GM18858 (cell line): ENCODE data around the gene OGFR.

Experiments used
- ATAC-seq: cut with Tn5 transposase; IDR thresholded peaks from one replicate; pipeline ENCODE4 v1.9.1; 2021; ENCODE audit not compliant: unreplicated experiment

Gene OGFR

DNA sequence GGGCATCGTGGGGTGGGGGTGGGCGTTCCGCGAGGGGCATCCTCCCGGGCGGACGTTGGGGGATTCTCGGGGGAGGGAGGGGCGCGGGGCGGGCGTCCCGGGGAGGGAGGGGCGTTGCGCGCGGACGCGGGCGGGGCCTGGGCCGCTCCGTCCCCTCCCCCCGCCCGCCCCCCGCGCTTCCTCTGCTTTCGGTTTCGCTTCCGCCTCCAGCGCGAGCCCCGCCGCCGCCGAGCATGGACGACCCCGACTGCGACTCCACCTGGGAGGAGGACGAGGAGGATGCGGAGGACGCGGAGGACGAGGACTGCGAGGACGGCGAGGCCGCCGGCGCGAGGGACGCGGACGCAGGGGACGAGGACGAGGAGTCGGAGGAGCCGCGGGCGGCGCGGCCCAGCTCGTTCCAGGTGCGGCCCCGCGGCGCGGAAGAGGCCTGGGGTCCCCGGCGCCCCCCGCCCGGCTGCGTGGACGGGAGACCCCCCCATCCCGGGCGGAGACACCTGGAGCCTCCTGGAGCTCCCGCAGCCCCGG, at the start of gene OGFR:
Gene OGFR, plus strand, starts transcription at position 209 of the 528 bp plus-strand sequence. Its CDS starts 25 bp downstream, at position 234.
- no peak for ATAC-seq

GRCh38 chr20:62754991-62755356, 49.7 kb upstream of the OGFR start:
- no peak for ATAC-seq

DNA sequence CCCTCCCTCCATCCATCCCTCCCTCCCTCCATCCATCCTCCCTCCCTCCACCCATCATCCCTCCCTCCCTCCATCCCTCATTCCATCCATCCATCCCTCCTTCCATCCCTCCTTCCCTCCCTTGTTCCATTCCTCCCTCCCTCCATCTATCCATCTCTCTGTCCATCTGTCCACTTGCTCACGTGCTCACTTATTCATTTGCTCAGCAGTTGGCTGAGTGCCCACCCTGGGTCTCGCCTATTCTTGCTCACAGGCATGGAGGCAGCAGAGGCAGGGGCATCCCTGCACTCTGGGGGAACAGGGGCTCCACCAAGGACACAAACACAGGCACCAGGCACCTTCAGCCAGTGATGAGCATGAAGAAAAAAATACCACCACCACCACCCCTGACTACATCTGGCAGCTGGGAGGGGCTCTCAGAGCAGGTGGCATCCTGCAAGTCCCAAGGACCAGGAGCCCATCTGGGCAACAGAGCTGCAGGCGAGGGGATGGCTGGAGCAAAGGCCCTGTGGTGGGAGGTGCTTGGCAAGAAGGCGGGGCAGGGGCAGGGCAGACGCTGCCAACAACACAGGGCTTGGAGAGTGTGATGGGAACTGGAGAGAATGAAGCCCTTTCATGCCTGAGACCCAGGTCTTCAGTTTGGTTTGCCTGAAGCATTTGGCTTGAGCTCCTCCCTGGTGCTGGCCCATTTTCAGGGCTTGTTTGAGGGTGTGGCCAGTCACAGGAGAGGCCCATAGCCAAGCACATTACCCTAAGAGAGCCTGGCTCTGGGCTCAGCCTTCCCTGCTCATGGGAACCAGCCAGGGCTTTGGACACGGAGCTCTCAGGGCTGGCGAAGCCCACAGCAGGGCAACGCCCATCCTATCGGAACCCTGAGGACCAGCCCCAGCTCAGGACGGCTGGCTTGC, 48.6 kb upstream of the OGFR start:
- no peak for ATAC-seq

DNA sequence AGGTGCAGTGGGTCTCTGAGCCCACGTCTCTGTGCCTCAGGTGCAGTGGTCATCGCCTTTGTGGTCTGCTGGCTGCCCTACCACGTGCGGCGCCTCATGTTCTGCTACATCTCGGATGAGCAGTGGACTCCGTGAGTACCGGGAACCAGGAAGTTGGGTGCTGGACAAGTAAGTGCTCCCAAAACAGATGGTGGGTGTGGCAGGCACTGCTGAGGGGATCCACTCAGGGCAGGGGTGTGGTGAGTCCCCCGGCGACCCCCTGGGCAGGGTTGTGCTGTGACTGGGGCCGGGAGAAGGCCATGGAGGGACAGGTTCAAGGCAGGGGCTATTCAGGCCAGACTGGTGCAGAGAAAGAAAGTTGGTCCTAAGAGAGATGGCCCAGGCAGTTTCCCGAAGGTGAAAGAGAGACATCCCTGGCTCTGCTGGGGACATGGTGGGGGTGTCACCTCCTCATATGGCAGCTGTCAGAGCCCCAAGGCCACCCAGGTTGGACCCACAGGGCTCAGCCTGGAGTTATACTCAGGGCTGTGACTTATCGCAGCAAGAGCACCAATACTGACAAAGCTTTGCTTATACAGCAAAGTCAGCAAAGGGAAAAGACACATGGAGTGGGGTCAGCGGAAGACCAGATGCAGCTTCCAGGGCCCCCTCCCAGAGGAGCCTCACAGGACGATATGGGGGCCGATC, 46.3 kb upstream of the OGFR start:
- ATAC-seq: no peak

- ATAC-seq: no peak
These were observed 44.6 kb upstream of the OGFR start for GRCh38 chr20:62759981-62760431.

- no peak for ATAC-seq
These were observed 44.2 kb upstream of the OGFR start for GRCh38 chr20:62760471-62760855.

GRCh38 chr20:62760856-62761758, 43.5 kb upstream of the OGFR start:
- ATAC-seq: no peak

GRCh38 chr20:62761759-62762131, 42.9 kb upstream of the OGFR start:
- ATAC-seq: no peak

GRCh38 chr20:62762376-62762775, 42.3 kb upstream of the OGFR start:
- no peak for ATAC-seq

GRCh38 chr20:62762801-62763368, 41.8 kb upstream of the OGFR start:
- no peak for ATAC-seq

DNA sequence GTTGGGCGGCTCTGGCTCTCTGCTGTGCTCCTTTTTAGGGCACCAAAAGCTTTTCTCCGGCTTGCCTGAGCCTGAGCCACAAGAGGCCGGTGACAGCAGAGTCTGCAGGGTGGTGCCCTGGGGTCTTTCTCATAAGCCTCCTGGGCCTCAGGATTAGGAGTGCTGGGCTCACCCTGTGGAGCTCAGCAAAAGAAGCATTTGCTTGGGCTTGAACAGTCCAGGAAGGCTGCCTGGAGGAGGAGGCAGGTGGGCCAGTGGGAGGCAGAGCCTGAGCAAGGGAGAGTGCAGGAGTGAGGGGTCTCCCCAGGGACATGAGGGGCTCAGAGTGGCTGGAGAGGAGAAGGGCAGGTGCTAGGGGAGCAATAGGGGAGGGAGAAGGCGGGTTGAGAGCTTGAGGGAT, 41.2 kb upstream of the OGFR start:
- ATAC-seq: no peak

GRCh38 chr20:62764156-62764935, 40.3 kb upstream of the OGFR start:
- ATAC-seq: no peak

GRCh38 chr20:62765021-62765420, 39.6 kb upstream of the OGFR start:
- no peak for ATAC-seq

- no peak for ATAC-seq
These were observed 39.1 kb upstream of the OGFR start for GRCh38 chr20:62765432-62766070.

- no peak for ATAC-seq
These were observed 38.6 kb upstream of the OGFR start for GRCh38 chr20:62766071-62766450.

DNA sequence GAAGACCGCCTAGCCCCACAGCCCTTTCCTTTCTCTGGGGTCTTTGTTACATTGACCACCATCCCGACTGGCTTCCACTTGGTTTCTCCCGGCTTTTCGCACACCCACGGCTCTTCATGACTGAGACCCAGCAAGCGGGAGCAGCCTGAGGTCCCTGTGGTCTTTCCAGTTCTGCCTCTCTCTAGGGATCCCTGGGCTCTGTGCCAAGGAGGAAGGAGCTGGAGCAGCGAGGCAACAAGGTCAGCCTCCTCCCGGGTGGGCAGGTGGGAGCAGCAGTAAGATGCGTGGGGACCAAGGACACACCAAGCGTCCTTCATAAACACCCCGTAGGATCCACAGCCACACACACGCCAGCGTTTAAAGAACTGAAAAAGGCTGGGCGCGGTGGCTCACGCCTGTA, 37.9 kb upstream of the OGFR start:
- no peak for ATAC-seq

DNA sequence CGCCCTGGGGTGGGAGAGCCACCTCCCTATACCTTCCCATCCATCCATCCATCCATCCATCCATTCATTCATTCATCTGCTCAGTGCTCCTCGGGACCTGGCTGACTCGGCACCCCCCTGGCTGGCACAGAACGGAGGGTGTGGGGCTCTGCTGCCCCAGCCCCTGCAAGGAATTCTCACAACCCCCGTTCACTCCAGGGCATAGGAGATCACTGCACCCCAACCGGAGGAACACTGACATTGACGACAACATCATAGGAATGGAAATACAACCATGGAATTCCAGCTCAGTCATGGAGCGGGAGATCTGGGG, 36.4 kb upstream of the OGFR start:
- ATAC-seq: no peak

DNA sequence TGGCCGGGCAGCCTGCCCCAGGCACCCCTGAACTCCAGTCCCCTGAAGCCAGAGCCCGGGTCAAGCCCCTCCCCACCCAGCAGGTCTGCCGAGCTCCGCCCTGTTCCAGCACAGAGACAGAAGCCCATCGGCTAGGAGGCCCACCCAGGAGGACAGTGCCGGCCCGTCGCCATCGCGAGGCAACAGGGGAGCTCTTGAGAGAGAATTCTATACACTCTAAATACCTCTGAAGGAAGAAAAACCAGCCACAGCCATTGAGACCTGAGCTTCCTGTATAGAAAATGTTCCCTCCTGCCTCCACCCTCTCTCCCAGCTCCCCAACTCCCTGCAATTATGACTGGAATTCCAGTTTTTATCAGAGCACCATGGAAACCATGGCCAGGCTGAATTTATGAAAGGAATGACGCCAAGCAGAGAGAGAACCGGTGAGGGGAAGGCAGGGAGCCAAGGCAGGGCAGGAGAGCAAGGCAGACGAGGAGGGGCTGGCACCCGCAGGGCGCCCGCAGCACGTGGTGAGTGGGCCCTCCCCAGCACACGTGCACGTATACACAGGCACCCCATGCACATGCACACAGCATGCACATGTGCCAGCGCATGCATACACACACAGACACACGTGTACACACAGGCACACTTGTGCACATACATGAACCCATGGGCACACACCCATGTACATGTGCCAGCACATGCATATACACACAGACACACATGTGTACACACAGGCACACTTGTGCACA, 35.9 kb upstream of the OGFR start:
- no peak for ATAC-seq
